ENCODE results near the gene CALN1.

The CALN1 gene

GRCh38 chr7:72316148-72316547 is 96.0 kb downstream of the CALN1 start:
- no peak for DNase-seq (ENCODE audit: insufficient read length)
- no peak for TF ChIP-seq POLR2A (IDR thresholded peaks at IDR 0.05; ENCODE audit: low read depth, low read length)
- no peak for TF ChIP-seq TAF1 (IDR thresholded peaks at IDR 0.05; ENCODE audit: borderline replicate concordance, low read depth, low read length)
- no peak for TF ChIP-seq POLR2AphosphoS5 (IDR thresholded peaks at IDR 0.05; ENCODE audit: low read depth, low read length)
- FAIRE-seq = no peak

- DNase-seq (ENCODE audit: insufficient read length) (no peak), FAIRE-seq (no peak)
- no peak for TF ChIP-seq POLR2AphosphoS5 (IDR thresholded peaks at IDR 0.05; ENCODE audit: low read depth, low read length)
- TF ChIP-seq POLR2A (IDR thresholded peaks at IDR 0.05; ENCODE audit: low read depth, low read length) = no peak
- TF ChIP-seq TAF1 (IDR thresholded peaks at IDR 0.05; ENCODE audit: borderline replicate concordance, low read depth, low read length) = no peak
Observed at GRCh38 chr7:72313906-72314305, 98.2 kb downstream of the CALN1 start.

- TF ChIP-seq POLR2AphosphoS5 (IDR thresholded peaks at IDR 0.05; ENCODE audit: low read depth, low read length) = no peak
- no peak for DNase-seq (ENCODE audit: insufficient read length)
- no peak for FAIRE-seq
Observed at GRCh38 chr7:72310301-72310700, 101.8 kb downstream of the CALN1 start.

- FAIRE-seq = no peak
- TF ChIP-seq TAF1 (IDR thresholded peaks at IDR 0.05; ENCODE audit: borderline replicate concordance, low read depth, low read length) (no peak), POLR2AphosphoS5 (IDR thresholded peaks at IDR 0.05; ENCODE audit: low read depth, low read length) (no peak), POLR2A (IDR thresholded peaks at IDR 0.05; ENCODE audit: low read depth, low read length) (no peak)
- DNase-seq (ENCODE audit: insufficient read length) = no peak
Observed at GRCh38 chr7:72309476-72309875, 102.7 kb downstream of the CALN1 start.

GRCh38 chr7:72308986-72309385 is 103.2 kb downstream of the CALN1 start:
- DNase-seq (ENCODE audit: insufficient read length) = no peak
- no peak for TF ChIP-seq TAF1 (IDR thresholded peaks at IDR 0.05; ENCODE audit: borderline replicate concordance, low read depth, low read length)
- FAIRE-seq = no peak

GRCh38 chr7:72307566-72307965 is 104.6 kb downstream of the CALN1 start:
- FAIRE-seq = no peak
- TF ChIP-seq TAF1 (IDR thresholded peaks at IDR 0.05; ENCODE audit: borderline replicate concordance, low read depth, low read length) (no peak), POLR2A (IDR thresholded peaks at IDR 0.05; ENCODE audit: low read depth, low read length) (no peak), POLR2AphosphoS5 (IDR thresholded peaks at IDR 0.05; ENCODE audit: low read depth, low read length) (no peak)
- no peak for DNase-seq (ENCODE audit: insufficient read length)

- DNase-seq (ENCODE audit: insufficient read length) (no peak), FAIRE-seq (no peak)
- TF ChIP-seq POLR2AphosphoS5 (IDR thresholded peaks at IDR 0.05; ENCODE audit: low read depth, low read length) = no peak
- no peak for TF ChIP-seq POLR2A (IDR thresholded peaks at IDR 0.05; ENCODE audit: low read depth, low read length)
- no peak for TF ChIP-seq TAF1 (IDR thresholded peaks at IDR 0.05; ENCODE audit: borderline replicate concordance, low read depth, low read length)
Observed at GRCh38 chr7:72298912-72299311, 113.2 kb downstream of the CALN1 start.

- DNase-seq (ENCODE audit: insufficient read length) = no peak
- TF ChIP-seq POLR2AphosphoS5 (IDR thresholded peaks at IDR 0.05; ENCODE audit: low read depth, low read length) (no peak), POLR2A (IDR thresholded peaks at IDR 0.05; ENCODE audit: low read depth, low read length) (no peak), TAF1 (IDR thresholded peaks at IDR 0.05; ENCODE audit: borderline replicate concordance, low read depth, low read length) (no peak)
- FAIRE-seq = no peak
Observed at GRCh38 chr7:72298091-72298490, 114.0 kb downstream of the CALN1 start.

- no peak for FAIRE-seq
- no peak for DNase-seq (ENCODE audit: insufficient read length)
- no peak for TF ChIP-seq POLR2A (IDR thresholded peaks at IDR 0.05; ENCODE audit: low read depth, low read length)
- no peak for TF ChIP-seq POLR2AphosphoS5 (IDR thresholded peaks at IDR 0.05; ENCODE audit: low read depth, low read length)
- TF ChIP-seq TAF1 (IDR thresholded peaks at IDR 0.05; ENCODE audit: borderline replicate concordance, low read depth, low read length) = no peak
Observed at GRCh38 chr7:72297636-72298035, 114.5 kb downstream of the CALN1 start.

GRCh38 chr7:72292794-72293193 is 119.3 kb downstream of the CALN1 start:
- TF ChIP-seq POLR2AphosphoS5 (IDR thresholded peaks at IDR 0.05; ENCODE audit: low read depth, low read length) = no peak
- no peak for TF ChIP-seq TAF1 (IDR thresholded peaks at IDR 0.05; ENCODE audit: borderline replicate concordance, low read depth, low read length)
- TF ChIP-seq POLR2A (IDR thresholded peaks at IDR 0.05; ENCODE audit: low read depth, low read length) = no peak
- FAIRE-seq = no peak
- DNase-seq (ENCODE audit: insufficient read length) = no peak

- FAIRE-seq (no peak), DNase-seq (ENCODE audit: insufficient read length) (no peak)
- TF ChIP-seq TAF1 (IDR thresholded peaks at IDR 0.05; ENCODE audit: borderline replicate concordance, low read depth, low read length) (no peak), POLR2A (IDR thresholded peaks at IDR 0.05; ENCODE audit: low read depth, low read length) (no peak), POLR2AphosphoS5 (IDR thresholded peaks at IDR 0.05; ENCODE audit: low read depth, low read length) (no peak)
Observed at GRCh38 chr7:72292118-72292517, 120.0 kb downstream of the CALN1 start.

- FAIRE-seq (no peak), DNase-seq (ENCODE audit: insufficient read length) (no peak)
- no peak for TF ChIP-seq TAF1 (IDR thresholded peaks at IDR 0.05; ENCODE audit: borderline replicate concordance, low read depth, low read length)
- TF ChIP-seq POLR2A (IDR thresholded peaks at IDR 0.05; ENCODE audit: low read depth, low read length) = no peak
Observed at GRCh38 chr7:72286519-72286918, 125.6 kb downstream of the CALN1 start.

GRCh38 chr7:72283309-72283708 is 128.8 kb downstream of the CALN1 start:
- no peak for DNase-seq (ENCODE audit: insufficient read length)
- TF ChIP-seq POLR2AphosphoS5 (IDR thresholded peaks at IDR 0.05; ENCODE audit: low read depth, low read length) (no peak), POLR2A (IDR thresholded peaks at IDR 0.05; ENCODE audit: low read depth, low read length) (no peak), TAF1 (IDR thresholded peaks at IDR 0.05; ENCODE audit: borderline replicate concordance, low read depth, low read length) (no peak)
- FAIRE-seq = no peak
